Rectal smooth muscle tissue (tissue), 1 donor: ENCODE results near the gene TTLL10.
"Not testable (repeated sequence)": the region's sequence is repeated elsewhere in the genome, so short reads cannot be mapped to it uniquely, and the experiment has no call there.

ENCODE experiments used
- H3K27ac ChIP-seq: one replicate; pipeline ENCODE4 v1.7.0; 2013; ENCODE audit warnings: low read depth, low read length, inconsistent platforms
- H3K27me3 ChIP-seq: one replicate; pipeline ENCODE4 v1.7.0; 2013; ENCODE audit warnings: low read length; ENCODE audit not compliant: control insufficient read depth, insufficient read depth
- H3K36me3 ChIP-seq: one replicate; pipeline ENCODE4 v1.7.0; 2013; ENCODE audit warnings: low read length; ENCODE audit not compliant: control insufficient read depth, insufficient read depth
- H3K4me1 ChIP-seq: one replicate; pipeline ENCODE4 v1.7.0; 2013; ENCODE audit warnings: low read length; ENCODE audit not compliant: control insufficient read depth, insufficient read depth
- H3K4me3 ChIP-seq: one replicate; pipeline ENCODE4 v1.7.0; 2013; ENCODE audit warnings: low read length
- H3K9ac ChIP-seq: one replicate; pipeline ENCODE4 v1.7.0; 2013; ENCODE audit warnings: low read length

TTLL10 gene

DNA sequence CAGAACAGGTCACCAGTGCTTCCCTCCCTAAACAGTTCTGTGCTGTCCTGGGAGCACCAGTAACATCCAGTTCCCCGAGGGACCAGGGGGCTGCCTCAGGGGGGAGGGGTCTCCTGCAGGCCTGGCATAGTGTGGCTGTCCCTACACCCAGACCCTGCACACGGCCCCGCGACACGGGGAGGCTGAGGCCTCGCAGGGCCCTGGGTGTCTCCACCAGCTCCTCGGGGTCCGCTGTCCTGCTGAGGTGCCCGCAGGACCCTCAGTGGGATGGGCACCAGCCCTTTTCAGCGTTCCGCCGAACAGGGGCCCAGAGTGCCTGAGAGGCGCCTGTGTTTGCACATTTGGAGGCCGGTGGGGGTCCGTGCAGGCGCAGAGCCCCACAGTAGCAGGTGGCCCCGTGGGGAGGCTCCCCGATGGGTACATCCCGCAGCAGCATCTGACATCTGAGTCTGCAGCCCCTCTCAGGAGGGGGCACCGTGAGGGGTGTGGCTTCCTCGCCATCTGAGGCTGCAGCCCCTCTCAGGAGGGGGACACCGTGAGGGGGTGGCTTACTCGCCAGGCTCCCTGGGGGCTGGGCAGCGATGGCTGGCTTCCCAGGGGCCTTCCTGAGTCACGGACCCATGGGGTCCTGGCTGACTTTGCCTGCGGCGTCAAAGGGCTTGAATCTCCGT, 39.2 kb upstream of the TTLL10 start:
- Histone ChIP-seq H3K9ac (no peak overlapping the region), H3K36me3 (no peaks in the 10 kb centered on the region), H3K4me3 (no peak overlapping the region), H3K27ac (no peak overlapping the region), H3K4me1 (no peaks in the 10 kb centered on the region), H3K27me3 (no peaks in the 10 kb centered on the region)

DNA sequence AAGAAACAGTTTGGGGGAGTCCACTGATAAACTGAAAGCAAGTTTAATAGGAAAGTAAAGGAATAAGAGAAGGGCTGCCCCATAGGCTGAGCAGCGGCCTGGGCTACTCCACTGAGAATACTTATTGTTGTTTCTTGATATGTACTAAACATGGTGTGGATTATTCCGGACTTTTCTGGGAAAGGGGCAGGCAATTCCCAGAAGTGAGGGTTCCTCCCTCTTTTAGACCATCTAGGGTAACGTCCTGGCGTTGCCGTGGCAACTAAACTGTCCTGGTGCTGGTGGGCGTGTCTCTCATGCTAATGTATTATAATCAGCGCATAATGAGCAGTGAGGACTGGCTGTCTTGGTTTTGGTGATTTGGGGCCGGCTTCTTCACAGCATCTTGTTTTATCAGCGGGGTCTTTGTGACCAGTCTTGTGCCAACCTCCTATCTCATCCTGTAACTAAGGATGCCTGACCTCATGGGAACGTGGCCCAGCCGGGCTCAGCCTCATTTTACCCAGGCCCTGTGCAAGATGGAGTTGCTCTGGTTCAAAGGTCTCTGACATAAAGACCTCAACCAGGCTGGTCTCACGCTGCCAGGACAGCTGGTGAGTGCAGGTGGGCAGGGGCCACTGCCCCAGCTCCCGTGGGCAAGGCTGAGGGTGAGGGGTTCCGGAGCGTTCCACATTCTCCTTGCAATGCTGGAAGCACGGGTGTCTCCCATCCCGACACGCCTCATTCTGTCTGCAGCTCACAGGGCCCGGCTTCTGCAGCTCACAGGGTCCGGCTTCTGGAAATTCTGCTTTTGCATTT, 38.1 kb upstream of the TTLL10 start:
- no peak overlapping the region for H3K27ac ChIP-seq
- H3K27me3 ChIP-seq = no peaks in the 10 kb centered on the region
- H3K4me3 ChIP-seq = no peak overlapping the region
- H3K4me1 ChIP-seq = no peaks in the 10 kb centered on the region
- no peak overlapping the region for H3K9ac ChIP-seq
- no peaks in the 10 kb centered on the region for H3K36me3 ChIP-seq

- Histone ChIP-seq H3K9ac (no peak overlapping the region), H3K27ac (no peak overlapping the region), H3K4me3 (peak overlapping the region; percentile 32), H3K4me1 (no peaks in the 10 kb centered on the region), H3K27me3 (no peaks in the 10 kb centered on the region), H3K36me3 (no peaks in the 10 kb centered on the region)
Measured at GRCh38 chr1:1136547-1137230, 37.0 kb upstream of the TTLL10 start.

GRCh38 chr1:1137256-1138045, 36.2 kb upstream of the TTLL10 start:
- H3K9ac ChIP-seq = no peak overlapping the region
- no peak overlapping the region for H3K27ac ChIP-seq
- no peaks in the 10 kb centered on the region for H3K27me3 ChIP-seq
- no peaks in the 10 kb centered on the region for H3K4me1 ChIP-seq
- no peaks in the 10 kb centered on the region for H3K36me3 ChIP-seq
- H3K4me3 ChIP-seq = no peak overlapping the region

DNA sequence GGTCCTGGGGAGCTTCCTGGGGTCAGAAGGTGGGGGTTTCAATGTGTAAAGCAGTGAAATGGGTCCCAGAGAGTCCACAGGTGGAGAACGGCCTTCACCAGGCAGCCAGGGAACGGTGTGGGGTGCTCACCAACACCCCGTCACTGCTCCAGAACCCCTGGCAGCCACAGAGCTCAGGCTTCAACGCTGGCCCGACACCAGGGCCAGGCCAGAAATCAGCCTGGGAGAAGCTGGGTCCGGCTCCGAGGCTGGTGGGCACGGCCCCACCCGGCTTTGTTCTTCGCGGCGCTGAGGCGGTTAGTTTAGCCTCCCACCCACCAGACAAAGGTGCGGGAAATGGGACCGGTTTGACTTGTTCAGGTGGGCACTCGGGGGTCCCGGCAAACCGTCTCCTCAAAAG, 33.0 kb upstream of the TTLL10 start:
- H3K27ac ChIP-seq = no peak overlapping the region
- H3K36me3 ChIP-seq = no peaks in the 10 kb centered on the region
- no peak overlapping the region for H3K9ac ChIP-seq
- no peaks in the 10 kb centered on the region for H3K27me3 ChIP-seq
- H3K4me1 ChIP-seq = no peaks in the 10 kb centered on the region
- no peak overlapping the region for H3K4me3 ChIP-seq

GRCh38 chr1:1141244-1141910, 32.3 kb upstream of the TTLL10 start:
- Histone ChIP-seq H3K4me1 (no peaks in the 10 kb centered on the region), H3K27me3 (no peaks in the 10 kb centered on the region), H3K27ac (no peak overlapping the region), H3K4me3 (no peak overlapping the region), H3K9ac (no peak overlapping the region), H3K36me3 (no peaks in the 10 kb centered on the region)

- no peak overlapping the region for H3K27ac ChIP-seq
- no peak overlapping the region for H3K4me3 ChIP-seq
- no peaks in the 10 kb centered on the region for H3K4me1 ChIP-seq
- H3K27me3 ChIP-seq = no peaks in the 10 kb centered on the region
- H3K36me3 ChIP-seq = no peaks in the 10 kb centered on the region
- no peak overlapping the region for H3K9ac ChIP-seq
Measured at GRCh38 chr1:1141911-1142250, 31.8 kb upstream of the TTLL10 start.

DNA sequence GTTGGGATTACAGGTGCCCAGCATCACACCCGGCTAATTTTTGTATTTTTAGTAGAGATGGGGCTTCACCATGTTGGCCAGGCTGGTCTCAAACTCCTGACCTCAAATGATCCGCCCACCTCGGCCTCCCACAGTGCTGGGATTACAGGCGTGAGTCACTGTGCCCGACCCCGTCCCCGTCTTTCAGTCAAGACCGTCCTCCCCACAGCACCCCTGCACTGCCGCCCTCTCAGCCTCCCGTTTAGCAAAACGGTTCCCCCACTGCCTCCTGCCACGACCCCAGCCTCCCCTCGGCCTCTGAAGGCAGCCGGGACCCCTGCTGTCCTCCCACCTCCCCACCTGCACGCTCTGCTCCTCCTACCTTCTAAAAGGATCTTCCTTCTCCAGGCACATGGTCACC, 31.3 kb upstream of the TTLL10 start:
- H3K4me1 ChIP-seq, H3K4me3 ChIP-seq, H3K27ac ChIP-seq, H3K36me3 ChIP-seq, H3K27me3 ChIP-seq, H3K9ac ChIP-seq: not testable (repeated sequence)

GRCh38 chr1:1142844-1143243, 30.8 kb upstream of the TTLL10 start:
- Histone ChIP-seq H3K4me3 (no peak overlapping the region), H3K27me3 (no peaks in the 10 kb centered on the region), H3K4me1 (no peaks in the 10 kb centered on the region), H3K27ac (no peak overlapping the region), H3K9ac (no peak overlapping the region), H3K36me3 (no peaks in the 10 kb centered on the region)

DNA sequence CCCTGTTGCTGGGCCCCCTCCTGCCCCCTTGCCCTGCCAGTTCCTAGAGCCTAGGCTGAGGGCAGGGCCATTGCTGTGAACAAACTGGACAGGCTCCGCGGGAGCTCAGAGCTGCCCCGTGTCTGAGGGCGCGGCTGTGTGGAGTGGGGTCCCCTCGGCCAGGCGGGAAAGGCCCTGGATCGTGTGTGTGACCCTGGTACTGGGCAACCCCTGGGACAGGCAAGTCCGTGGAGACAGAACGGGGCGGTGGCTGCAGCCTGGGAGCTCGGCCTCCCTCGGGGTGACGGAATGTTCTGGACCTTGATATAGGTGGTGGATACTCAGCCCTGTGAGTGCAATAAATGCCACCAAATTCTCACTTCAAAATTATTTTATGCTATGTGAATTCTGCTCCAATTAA, 30.0 kb upstream of the TTLL10 start:
- Histone ChIP-seq H3K36me3 (no peaks in the 10 kb centered on the region), H3K4me3 (no peak overlapping the region), H3K27ac (no peak overlapping the region), H3K27me3 (no peaks in the 10 kb centered on the region), H3K4me1 (no peaks in the 10 kb centered on the region), H3K9ac (peak overlapping the region; percentile 21)

DNA sequence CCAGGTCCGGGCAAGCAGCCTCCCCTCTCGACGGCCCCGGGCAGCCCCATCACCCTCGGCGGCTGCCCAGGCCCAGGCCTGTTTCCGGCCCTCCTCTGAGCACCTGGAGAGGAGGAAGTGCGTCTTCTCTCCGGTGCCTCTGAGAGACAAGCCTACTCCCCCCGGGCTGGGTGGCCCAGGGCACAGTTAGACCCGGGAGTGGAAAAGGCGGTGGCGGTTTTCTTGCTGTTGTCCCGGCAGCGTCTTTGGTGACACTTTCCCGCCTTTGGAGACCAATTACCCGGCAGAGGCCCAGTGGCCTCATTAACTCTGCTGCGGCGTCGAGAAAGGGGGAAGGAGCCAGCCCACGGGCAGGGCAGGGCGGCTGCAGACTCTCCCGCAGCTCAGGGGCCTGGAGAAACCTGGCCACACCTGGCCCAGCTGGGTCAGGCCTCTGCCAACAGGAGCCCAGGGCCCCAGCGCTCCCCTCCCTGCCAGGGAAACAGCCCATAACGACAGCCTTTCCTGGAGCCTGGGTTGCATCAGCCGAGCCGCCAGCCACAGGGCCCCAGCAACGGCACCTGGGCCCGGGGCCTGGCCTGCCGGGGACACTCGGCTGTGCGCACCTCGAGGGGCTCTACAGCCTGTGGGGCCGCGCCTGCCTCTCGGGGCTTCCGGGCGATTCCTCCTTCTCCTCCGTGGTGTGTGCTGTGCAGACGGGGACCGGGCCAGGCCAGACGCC, 29.4 kb upstream of the TTLL10 start:
- H3K4me3 ChIP-seq = no peak overlapping the region
- H3K4me1 ChIP-seq = no peaks in the 10 kb centered on the region
- H3K27me3 ChIP-seq = no peaks in the 10 kb centered on the region
- H3K9ac ChIP-seq = peak overlapping the region; percentile 21
- H3K27ac ChIP-seq = no peak overlapping the region
- H3K36me3 ChIP-seq = no peaks in the 10 kb centered on the region
